AG20443 (cell line): ENCODE measurements around the gene TCFL5.

Source experiments
- DNase-seq: peaks from one replicate; pipeline ENCODE4 v3.0.0; 2012; ENCODE audit warnings: low spot score, mixed read lengths

Gene TCFL5

GRCh38 chr20:62861726-62862336 lies at the start of gene TCFL5:
Gene TCFL5 (minus strand): TSS chr20:62861822. CDS start chr20:62861670, 152 bp downstream.
- DNase-seq, result peak; percentile 99

GRCh38 chr20:62910777-62911497 lies 49.3 kb upstream of the TCFL5 start:
- no peak for DNase-seq

GRCh38 chr20:62910217-62910766 lies 48.7 kb upstream of the TCFL5 start:
- DNase-seq, result no peak

- DNase-seq, result no peak
These were observed 47.6 kb upstream of the TCFL5 start for GRCh38 chr20:62908971-62909791.

GRCh38 chr20:62907384-62908317 lies 46.0 kb upstream of the TCFL5 start:
- no peak for DNase-seq

GRCh38 chr20:62906647-62907375 lies 45.2 kb upstream of the TCFL5 start:
- DNase-seq, result no peak

- DNase-seq, result no peak
These were observed 44.6 kb upstream of the TCFL5 start for GRCh38 chr20:62906209-62906608.

GRCh38 chr20:62905536-62906117 lies 44.0 kb upstream of the TCFL5 start:
- DNase-seq, result no peak

GRCh38 chr20:62902926-62903615 lies 41.4 kb upstream of the TCFL5 start:
- no peak for DNase-seq

- no peak for DNase-seq
These were observed 40.3 kb upstream of the TCFL5 start for GRCh38 chr20:62901891-62902290.

- no peak for DNase-seq
These were observed 39.3 kb upstream of the TCFL5 start for GRCh38 chr20:62900692-62901584.

- peak; percentile 96 for DNase-seq
These were observed 38.5 kb upstream of the TCFL5 start for GRCh38 chr20:62900052-62900691.

GRCh38 chr20:62899633-62900051 lies 38.0 kb upstream of the TCFL5 start:
- no peak for DNase-seq

GRCh38 chr20:62898970-62899632 lies 37.5 kb upstream of the TCFL5 start:
- DNase-seq, result no peak

GRCh38 chr20:62898093-62898964 lies 36.7 kb upstream of the TCFL5 start:
- DNase-seq, result no peak

- no peak for DNase-seq
These were observed 36.0 kb upstream of the TCFL5 start for GRCh38 chr20:62897666-62898065.

GRCh38 chr20:62896526-62896925 lies 34.9 kb upstream of the TCFL5 start:
- DNase-seq, result no peak
